HG03060 (cell line): ENCODE results near the gene ATP6V1F.

Experiments used
- ATAC-seq: cut with Tn5 transposase; IDR thresholded peaks from one replicate; pipeline ENCODE4 v1.9.1; 2021; ENCODE audit warnings: low read depth, moderate number of reproducible peaks; ENCODE audit not compliant: unreplicated experiment

ATP6V1F gene, protein sequence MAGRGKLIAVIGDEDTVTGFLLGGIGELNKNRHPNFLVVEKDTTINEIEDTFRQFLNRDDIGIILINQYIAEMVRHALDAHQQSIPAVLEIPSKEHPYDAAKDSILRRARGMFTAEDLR

DNA sequence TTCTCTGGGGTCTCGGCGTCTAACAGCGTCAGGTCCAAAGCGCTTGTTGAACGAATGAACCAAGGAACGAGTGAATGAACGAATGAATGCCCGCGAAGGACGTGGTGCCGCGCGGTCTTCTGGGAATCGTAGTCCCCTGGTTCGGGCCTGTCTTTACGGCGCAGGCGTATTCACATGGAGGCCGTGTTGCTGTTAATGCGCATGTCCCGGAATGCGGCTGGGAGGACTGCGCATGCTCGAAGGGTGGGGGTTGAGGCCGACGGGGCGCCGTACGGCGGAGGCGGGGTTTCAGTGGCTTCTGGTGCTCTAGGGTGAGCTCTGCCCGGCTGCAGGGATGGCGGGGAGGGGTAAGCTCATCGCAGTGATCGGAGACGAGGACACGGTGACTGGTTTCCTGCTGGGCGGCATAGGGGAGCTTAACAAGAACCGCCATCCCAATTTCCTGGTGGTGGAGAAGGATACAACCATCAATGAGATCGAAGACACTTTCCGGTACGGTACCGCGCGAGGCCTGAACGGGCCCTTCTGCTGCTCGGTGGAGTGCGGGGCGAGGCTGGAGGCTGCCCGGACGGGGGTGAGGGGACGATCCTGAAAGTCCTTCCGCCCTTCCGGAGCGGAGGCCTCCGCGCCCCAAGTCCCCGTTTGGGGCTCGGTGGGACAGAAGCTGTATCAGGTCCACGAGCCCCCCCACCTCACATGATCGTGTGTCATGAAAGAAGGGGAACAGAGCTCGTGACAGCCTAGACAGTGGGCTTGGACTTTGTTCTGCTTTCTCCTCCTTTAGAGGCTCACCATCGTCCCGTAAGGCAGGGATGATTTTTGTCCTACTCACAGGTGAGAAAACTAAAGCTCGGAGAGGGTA, at the start of gene ATP6V1F:
Gene ATP6V1F, plus strand, starts transcription at position 286 of the 862 bp plus-strand sequence. Its CDS starts 49 bp downstream, at position 335.
- ATAC-seq: peak; percentile 81

DNA sequence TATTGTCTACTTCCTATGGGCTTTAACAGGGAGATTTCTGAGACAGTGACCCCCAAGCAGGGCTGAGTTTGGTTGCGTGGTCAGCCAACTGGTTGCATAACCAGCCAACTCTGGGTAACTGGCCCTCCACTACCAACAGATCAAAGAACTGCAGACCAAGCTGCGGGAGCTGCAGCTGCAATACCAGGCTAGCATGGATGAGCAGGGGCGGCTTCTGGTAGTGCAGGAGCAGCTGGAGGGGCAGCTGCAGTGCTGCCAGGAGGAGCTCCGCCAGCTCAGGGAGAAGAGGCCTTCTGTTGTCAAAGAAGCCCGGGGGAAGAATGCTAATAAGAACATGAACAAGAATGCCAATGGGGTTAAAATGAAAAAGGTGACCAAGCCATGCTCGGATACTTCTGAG, 48.2 kb upstream of the ATP6V1F start:
- no peak for ATAC-seq

DNA sequence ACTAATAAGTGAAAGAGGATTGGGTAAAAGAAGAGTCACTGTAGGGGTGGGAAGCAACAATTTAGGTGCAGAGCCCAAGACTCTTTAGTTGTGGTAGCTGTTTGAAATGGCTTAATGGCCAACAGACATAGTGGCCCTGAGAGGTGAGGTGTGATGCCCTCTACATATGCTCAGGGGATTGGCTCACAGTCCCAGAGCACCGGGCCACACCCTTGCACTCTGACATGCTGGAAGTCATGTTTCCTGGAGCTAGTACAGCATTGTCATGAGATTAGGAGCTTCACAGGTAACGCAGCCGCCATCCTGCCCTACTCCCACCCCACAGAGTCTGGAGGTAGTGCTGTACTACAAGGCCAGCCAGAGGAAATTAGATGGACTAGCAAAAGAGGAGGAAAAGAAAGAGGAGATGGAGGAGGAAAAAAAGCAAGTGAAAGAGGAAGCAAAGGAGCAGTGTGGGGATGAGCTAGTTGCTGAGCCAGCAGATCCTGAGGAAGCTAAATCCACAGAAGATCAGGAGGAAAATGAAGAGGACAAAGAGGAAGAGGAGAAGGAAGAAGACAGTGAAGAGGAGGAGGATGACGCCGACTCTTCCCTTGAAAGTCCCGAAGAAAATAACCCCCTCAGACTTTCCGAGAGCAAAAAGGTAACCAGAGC, 47.2 kb upstream of the ATP6V1F start:
- ATAC-seq: no peak

DNA sequence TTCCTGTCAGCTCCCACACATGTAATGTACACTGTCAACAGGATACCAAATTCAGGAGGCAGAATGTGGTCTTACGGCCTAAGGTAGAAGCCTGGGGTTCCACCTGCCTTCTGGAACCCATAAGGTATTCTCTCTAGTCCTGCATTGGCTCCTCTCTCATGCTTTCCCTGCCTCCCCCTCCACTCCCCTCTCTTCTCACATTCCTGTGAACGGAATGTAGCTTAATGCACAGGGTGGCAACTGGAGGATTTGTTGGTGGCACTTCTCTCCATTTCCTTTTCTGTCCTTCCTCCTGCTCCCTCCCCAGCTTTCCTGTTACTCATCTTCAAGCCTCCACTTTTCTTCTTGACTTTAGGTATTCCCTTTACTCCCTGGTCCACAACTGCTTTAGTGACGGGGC, 44.0 kb upstream of the ATP6V1F start:
- ATAC-seq: no peak

DNA sequence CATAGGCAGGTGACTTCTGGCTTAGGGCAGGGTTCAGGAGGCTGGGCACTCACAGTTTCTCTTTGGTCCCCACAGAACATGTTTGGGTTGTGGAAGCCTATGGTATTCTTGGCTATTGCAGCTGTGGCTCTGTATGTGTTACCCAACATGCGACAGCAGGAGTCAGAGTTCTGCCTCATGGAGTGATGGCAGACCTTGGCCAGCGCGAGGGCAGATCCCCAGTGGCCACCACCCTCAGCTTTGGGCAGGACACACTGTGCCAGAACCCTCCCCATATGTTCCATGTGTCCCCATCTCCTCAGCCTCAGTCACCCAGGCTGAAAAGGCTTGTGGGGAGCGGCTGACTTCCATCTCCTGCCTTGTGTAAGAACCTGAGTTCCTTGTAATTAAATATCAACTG, 40.9 kb upstream of the ATP6V1F start:
- ATAC-seq: no peak

DNA sequence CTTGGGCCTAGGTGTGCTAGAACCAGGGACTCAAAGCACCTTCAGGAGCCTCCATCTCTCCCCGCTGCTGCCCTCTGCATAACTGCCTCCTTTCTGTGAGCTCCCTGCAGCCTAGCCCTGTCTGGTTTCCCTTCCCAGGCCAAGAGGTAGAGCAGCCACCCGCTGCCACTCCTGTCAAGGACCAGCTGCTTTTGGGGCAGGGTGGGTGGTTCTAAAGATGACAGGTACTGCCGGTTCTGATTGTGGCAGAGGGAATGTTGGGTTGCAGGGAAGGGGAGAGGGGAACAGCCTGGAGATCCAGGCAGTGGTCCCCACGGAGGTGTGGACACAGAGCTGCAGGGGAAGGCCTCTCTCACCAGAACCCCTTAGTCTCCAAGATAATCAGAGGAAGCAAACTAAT, 36.1 kb upstream of the ATP6V1F start:
- ATAC-seq: no peak

DNA sequence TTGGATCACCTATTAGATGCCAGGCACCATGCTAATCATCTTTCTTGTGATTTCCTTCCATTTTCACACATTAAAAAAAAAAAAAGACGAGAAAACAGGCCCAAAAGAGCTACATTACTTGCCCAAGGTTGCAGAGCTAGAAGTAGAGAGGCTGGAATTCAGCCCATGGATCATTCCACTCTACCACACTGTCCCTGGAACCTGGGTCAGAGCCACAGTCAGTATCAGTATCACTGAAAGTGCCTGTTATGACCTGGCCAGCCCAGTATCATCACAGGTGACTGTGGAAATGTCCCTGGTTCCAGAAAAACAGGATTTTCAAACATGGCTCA, 35.8 kb upstream of the ATP6V1F start:
- no peak for ATAC-seq

DNA sequence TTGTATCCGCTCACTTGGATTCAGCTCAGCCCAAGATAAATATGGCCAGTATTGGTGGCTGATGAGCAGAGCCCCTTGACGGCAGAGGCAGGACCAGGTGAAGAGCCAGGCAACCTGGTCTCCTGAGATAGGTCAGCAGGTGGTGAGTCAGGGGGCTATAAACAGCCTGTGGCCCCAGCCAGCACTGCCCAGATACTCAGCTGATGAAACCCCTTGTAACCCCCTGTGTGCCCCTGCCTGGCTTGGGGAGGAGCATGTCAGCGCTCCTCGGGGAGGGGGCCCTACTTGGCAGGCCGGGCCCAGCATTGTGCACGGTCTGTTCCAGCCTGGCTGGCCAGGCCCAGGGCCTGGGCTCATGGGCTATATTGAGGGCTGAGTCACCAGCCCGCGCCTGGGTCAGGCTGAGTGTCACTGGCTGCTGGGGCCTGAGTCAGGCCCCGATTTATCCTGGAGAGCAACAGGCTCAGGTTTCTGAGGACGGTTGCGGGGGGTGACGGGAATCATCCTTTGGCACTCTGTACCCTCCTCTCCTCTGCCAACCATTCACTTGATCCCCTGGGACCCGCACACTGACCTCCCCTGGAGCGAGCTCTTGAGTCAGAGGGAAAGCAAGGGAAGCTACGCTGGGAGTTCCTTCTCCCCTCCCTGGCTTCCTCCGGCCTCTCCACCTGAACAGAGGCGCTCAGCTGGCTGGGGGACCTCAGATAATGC, 35.3 kb upstream of the ATP6V1F start:
- no peak for ATAC-seq

DNA sequence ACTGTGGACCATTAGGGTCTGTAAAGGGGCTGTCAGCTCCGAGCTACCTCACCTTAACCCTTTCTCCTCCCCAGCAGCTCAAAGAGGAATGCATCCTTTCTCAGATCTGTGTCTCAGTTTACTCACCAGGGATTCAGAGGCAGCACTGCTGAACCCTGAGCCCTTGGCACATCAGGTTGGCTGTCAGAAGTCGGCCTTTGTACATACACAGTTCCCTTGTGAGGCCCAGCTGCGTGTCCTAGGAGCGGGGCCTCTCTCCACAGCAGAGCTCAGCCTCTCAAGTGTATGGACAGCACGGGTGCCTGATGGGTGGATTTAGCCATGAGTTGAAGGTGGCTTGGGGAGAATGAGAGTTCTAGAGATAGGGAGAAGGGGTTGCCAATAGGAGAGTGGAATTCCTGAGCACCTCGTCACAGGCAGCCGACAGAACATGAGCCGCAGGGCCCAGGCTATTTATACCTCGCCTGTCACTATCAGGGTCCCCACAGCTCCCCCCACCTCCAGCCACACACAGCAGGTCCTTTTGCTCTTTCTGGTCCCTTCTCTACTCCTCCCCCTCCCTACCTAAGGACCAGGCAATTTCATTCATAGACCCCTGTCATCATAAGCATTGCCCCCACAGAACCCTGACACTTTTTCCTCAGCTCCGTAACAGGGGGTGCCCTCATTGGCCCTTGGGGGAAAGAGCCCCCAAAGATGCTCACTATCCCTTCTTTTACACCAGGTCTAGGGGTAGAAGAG, 34.5 kb upstream of the ATP6V1F start:
- no peak for ATAC-seq

DNA sequence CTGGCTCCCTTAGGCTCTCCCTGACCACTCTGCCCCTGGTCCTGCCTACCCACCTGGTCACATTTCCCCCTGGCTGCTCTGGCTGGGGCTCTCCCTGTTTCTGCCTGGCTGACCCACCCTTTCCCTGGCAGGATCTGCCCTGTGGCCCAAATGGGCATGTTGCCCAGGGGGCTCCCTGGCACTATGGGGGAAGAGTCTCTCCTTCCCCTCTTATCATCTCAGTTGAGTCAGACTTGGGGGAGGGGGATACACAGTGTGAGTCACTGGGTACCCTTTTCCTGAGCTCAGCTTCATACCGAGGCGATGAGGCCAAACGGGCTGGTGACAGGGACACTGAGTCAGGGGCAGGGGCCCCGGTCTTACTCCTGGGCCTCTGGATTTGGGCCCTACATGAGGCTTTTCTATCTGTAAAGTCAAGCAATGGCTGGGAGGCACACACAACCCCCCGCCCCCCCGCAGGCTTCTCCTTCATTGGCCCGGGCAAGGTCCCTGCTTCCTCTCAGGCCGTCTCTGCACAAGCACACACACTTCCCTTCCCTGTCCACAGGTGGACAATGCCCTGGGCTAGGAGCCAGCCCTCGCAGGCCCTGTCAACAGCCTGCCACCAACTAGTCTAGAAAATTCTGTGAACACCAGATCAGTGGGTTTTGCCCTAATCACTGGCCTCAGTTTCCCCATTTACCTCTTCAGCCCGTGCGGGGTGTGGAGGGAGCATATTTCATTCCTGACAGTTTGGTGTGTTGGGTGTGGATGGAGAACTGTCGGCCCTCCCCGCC, 33.1 kb upstream of the ATP6V1F start:
- ATAC-seq: no peak

DNA sequence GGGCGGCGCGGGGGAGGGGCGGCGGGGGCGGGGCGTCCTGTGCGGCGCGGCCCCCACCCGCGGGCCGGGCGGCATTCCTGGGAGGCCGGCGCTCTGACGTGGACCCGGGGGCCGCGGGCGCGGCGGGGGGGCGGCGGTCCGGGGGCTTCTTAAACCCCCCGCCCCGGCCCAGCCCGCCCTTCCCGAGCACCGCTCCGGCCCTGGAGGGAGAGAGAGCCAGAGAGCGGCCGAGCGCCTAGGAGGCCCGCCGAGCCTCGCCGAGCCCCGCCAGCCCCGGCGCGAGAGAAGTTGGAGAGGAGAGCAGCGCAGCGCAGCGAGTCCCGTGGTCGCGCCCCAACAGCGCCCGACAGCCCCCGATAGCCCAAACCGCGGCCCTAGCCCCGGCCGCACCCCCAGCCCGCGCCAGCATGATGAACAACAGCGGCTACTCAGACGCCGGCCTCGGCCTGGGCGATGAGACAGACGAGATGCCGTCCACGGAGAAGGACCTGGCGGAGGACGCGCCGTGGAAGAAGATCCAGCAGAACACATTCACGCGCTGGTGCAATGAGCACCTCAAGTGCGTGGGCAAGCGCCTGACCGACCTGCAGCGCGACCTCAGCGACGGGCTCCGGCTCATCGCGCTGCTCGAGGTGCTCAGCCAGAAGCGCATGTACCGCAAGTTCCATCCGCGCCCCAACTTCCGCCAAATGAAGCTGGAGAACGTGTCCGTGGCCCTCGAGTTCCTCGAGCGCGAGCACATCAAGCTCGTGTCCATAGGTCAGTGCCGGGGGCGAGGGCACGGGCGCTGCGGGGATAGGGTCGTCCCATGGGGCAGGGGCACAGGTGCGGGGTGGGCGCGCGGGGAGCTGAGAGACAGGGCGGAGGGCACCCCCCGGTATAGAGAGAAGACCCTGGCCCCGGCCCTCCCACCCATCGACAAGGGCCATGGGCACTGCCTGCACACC, 32.2 kb upstream of the ATP6V1F start, which contains the start of gene FLNC:
Gene FLNC, plus strand, starts transcription at position 176 of the 947 bp plus-strand sequence. Its CDS starts 232 bp downstream, at position 408.
- ATAC-seq: no peak

DNA sequence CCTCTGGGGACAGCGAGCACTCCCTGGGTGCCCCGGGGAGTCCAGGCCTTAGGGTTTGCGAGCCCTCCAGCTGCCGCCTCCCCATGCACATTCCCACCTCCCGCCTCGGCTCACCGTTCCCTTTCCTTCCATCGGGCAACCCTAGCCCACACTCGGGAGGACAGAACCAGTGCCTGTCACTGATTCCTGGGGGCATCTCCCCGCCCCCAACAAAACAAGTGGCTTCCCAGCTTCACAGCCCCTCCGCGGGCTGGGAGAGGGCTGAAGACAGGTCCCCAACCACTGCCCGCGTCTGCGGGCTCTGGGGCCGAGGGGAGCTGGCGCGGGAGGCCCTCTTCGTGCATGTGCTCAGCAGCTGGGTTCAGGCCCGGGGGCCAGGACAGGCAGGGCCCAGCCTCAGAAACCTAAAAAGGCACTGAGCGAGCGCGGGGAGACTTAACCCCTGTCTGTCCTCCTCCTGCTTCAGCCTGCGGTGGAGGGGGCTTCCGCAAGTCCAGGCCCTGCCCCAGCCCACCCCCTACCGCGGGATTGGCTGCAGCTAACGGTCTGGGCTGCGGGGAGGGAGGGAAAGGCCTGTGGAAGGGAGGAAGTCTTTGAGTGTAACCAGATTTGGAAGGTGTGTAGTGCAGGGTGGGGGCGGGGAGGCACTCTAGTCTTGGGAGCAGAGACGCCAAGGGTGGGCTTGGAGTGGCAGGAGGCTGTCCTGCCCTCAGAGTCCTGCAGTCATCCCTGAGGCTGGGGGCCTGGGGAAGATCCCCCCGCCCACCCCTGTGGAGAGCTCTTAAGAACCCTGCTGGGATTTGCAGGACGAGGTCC, 31.3 kb upstream of the ATP6V1F start:
- ATAC-seq: no peak

DNA sequence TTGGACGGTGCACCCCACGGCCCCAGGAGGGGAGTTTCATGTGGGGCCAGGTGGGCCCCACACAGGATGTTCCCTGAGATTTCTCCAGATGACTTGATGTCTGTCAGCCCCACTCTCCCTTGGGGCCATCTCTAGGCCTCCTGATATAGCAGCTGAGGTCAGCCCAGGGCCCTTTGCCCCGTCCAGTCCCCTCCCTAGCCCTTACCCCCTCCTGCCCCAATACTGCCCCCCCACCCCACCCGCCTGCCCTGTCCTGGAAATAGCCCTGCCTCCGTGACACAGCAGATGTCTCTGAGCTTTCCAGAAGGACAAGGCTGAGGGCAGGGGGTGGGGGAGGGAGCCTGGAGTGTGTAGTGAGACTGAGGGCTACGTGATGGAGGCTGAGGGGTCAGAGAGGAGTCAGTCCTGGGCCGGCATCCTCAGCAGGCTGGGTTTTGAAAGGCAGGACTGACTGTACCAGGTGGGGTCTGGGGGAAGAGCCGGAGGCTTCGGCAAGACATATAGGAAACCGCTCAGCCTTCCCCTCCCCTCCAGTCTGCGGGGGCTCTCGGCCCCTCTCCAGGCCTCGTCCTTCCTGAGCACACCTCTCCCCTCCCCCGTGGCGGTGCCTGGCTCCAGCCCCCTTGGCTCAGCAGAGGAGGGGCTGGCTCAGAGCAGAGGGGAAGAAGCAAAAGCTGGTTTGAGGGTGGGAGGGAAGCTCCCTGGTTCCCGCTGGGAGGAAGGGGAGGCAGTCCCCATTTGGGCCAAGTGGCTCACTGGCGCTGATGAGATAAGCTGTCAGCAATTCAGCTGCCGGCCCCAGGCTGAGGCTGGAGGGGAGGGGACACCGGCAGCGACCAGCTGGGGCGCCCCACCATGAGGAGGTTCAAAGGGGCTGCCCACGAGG, 30.4 kb upstream of the ATP6V1F start:
- ATAC-seq: no peak

DNA sequence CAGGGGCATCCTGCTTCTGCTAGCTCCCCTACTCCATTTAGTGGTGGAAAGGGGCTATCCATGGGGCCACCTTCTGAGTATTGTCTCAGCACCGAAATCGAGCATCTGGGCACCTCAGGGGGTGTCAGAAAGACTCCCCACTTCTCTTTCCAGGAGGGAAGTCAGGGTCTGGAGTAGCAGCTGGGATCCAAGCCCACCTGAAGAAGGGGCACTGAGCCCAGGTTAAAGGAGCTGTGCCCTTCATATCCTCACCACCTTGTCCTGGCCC, 29.8 kb upstream of the ATP6V1F start:
- ATAC-seq: no peak

DNA sequence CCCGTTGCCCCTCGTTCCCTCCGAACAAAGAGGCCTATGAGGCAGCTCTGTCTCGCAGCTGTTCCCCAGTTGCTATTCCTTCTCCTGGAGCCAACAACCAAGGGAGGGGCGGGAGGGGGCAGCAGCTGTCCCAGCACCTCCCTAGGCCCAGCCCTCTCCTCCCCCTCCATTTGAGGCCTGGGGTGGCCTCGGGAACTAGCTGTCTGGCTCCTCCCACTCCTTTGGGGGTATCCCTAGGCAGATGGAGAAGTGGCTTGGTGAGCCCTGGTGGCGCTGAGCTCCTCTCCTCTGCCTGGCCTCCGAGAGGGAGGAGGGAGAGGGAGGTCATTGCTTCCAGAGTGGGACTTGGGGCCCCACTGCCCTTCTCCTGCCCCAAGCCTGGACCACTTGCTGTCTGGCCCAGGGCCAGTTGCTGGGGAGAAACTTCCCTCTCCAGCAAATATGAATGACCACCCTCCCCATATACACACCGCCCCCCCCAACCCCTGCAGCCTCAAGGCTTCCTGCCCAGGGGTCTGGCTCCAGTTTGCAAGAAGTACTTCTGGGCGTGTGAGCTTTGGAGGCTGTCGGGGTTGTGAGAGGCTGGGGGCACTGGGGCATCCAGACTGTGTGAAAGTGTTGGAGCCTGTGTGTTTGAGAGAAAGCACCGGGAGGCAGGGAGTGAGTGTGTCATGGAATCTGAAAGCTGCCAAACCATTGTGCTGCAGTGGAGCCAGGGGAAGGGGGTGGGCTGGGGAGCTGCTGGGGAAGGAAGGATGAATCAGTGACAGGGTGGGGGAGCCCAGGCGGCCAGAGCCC, 29.3 kb upstream of the ATP6V1F start:
- no peak for ATAC-seq

DNA sequence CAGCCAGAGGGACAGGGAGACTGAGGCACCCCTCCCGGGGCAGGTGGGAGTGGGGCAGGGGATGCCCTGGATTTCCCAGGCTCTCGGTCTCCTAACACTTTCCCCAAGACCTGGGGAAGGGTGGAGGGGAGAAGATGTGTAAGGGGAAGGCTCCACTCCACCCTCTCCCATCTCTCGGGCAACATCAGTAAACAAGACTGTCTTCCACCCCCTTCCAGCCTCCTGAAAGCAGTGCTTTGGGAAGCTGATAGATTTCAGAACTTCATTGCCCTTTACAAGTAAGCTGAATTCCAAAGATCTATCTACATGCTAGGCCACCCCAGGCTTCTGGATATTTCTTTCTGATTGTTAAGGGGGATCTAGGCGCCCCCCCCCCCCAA, 28.7 kb upstream of the ATP6V1F start:
- no peak for ATAC-seq
